ENCODE results near the gene MAFG.

The MAFG gene

DNA sequence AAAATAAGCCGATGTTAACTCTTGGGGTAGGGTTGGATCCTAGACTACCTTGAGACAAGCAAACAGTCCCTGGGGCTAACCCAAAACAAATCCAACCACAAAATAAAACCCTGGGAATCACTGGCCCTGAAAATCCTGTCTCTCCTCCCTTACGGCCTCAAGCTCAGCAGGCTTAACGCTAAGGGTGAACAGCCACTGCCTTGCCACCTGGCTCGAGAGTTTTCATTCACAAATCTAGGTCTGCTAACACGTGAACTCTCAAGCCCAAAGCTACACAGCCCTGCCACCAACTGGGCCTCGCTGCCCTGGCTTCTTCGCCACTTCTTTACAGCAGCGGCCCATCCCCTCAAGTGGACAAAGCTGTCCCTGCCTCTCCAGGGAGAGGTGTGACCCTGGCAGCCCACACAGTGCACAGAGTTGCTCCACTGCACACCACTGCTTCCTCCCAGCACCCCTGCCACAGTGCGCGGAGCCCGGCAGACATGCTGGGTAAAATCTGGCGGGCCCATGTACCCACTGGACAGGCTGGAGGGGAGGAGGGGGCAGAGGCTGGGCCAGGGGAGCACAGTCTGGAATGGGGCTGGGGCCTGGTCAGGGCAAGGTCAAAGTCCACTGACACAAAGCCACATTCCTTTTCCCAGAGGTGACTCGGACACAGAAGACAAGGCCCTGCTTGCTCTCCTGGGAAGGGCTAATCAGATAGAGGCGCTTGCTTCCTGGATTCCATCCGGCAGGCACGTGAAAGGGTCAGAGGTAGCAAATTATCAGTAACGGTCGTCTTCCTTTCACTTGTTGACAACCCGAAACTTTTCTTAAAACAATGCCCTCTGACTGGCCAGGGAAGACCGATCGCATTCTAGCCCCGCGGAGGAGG is 17.3 kb downstream of the MAFG start:
- DNase-seq (ENCODE audit: low spot score), result peak; percentile 59

- no peak for DNase-seq (ENCODE audit: low spot score)
Observed at GRCh38 chr17:81909231-81909630, 18.3 kb downstream of the MAFG start.

DNA sequence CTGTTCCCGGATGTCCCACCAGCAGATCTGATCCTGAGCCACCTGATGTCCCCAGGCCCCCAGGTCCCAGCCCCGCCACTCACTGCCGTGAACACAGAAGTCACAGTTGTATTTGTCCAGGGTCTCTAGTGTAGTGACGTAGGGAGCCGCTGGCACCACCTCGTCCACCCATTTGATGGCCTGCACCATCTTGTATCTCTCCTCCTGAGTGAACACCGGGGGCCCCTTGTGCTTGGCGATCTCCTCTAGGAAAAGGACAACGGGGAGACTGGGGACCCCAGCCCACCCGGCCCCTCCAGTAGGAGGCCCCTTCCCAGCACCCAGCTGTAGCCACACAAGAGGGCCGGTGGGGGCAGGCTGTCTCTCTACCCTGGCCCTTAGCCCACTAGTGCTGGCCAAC is 18.7 kb downstream of the MAFG start:
- no peak for DNase-seq (ENCODE audit: low spot score)

GRCh38 chr17:81907219-81908145 is 20.1 kb downstream of the MAFG start:
- peak; percentile 78 for DNase-seq (ENCODE audit: low spot score)

GRCh38 chr17:81906476-81907218 is 20.9 kb downstream of the MAFG start:
- DNase-seq (ENCODE audit: low spot score), result no peak

DNA sequence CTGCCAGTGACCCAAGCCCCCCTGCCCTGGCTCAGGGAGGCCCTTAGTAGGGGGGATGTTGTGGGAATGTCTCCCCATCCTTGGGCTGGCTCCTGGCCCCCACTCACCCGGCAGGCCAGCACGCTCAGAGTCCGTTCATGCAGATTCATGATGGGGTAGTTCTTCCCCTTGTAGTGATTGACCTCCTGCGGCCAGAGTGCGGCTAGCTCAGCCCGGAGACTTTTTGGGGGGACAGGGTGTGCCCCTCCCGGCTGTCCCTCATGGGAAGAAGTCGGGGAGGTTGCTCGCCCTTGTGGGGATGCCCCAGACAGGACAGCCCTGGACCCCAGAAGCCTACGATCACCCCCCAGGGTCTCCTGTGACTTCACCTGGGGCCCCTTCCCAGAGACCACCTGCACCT is 21.5 kb downstream of the MAFG start:
- no peak for DNase-seq (ENCODE audit: low spot score)

GRCh38 chr17:81905424-81905875 is 22.1 kb downstream of the MAFG start:
- DNase-seq (ENCODE audit: low spot score), result no peak

- no peak for DNase-seq (ENCODE audit: low spot score)
Observed at GRCh38 chr17:81904600-81905423, 22.7 kb downstream of the MAFG start.

- DNase-seq (ENCODE audit: low spot score), result no peak
Observed at GRCh38 chr17:81903896-81904599, 23.5 kb downstream of the MAFG start.

GRCh38 chr17:81903415-81903831 is 24.1 kb downstream of the MAFG start:
- DNase-seq (ENCODE audit: low spot score), result no peak

DNA sequence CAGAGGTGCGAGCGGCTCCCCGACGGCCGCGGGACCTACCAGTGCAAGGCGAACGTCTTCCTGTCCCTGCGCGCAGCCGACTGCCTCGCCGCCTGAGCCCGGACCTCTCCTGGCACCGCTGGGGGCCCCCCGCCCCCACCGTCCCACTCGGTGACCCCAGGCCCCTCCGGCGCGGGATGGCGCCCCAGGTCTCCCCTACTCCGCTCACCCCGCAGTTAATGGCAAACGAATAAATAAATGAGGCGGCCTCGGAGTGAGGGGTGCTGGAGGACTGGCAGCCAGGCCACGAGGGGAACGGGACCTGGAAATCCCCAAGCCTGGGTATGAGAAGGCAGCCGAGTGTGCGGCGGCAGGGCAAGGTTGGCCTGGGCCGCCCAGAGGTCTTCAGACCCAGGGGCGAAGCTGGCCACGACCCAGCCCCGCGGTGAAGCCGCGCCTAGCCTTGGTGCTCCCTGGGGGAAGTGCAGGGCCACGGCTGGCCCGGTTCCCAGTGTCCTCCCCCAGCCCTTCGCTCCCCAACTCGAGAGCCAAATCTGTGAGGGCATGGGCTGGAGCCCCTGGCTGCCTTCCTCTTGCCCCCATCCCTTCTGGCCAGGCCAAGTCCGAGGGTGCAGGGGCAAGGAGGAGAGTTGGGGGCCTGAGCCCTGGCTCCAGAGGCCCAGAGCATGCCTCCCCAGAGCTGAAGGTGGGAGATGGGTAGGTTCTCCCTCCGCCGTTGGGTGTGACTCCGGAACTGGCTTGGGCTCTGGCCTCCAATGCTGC is 24.7 kb downstream of the MAFG start:
- DNase-seq (ENCODE audit: low spot score), result no peak

- DNase-seq (ENCODE audit: low spot score), result no peak
Observed at GRCh38 chr17:81902023-81902652, 25.4 kb downstream of the MAFG start, which contains the start of gene NPB. Gene NPB, plus strand, starts transcription at chr17:81902238. Its CDS starts 40 bp downstream, at chr17:81902278.

DNA sequence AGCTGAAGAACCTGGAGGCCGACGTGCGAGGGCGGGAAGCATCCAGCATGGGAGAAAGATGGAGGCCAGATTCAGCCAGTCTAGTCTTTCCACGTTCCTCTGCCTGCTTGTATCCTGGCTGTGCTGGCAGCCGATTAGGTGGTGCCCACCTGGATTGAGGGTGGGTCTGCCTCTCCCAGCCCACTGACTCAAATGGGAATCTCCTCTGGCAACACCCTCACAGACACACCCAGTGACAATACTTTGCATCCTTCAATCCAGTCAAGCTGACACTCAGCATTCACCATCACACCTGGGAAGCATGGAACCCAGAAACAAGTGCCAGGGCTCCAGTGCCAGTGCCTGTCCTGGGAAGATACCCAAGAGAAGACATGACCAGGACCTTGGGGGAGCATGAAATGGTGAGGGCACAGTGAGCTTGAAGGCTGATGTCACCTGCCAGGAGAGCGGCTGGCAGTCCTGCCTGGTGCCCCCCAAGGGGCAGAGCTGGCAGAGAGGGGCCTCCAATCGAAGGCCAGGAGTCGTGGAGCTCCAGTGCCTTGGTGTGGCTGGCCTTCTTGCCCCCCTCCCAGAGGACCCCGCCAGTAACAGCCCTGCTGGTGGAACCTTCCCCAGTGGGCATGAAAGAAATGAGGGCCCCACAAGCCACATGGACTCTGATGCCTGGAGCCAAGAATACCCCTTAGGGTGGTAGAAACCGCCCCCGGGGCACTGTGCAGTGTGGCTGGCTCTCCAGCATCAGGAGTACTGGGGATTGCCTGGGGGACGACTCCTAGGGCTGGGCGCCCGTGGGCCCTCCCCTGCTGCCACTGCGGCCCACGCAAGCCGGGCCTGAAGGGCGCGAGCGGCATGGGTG is 26.1 kb downstream of the MAFG start:
- DNase-seq (ENCODE audit: low spot score), result no peak

DNA sequence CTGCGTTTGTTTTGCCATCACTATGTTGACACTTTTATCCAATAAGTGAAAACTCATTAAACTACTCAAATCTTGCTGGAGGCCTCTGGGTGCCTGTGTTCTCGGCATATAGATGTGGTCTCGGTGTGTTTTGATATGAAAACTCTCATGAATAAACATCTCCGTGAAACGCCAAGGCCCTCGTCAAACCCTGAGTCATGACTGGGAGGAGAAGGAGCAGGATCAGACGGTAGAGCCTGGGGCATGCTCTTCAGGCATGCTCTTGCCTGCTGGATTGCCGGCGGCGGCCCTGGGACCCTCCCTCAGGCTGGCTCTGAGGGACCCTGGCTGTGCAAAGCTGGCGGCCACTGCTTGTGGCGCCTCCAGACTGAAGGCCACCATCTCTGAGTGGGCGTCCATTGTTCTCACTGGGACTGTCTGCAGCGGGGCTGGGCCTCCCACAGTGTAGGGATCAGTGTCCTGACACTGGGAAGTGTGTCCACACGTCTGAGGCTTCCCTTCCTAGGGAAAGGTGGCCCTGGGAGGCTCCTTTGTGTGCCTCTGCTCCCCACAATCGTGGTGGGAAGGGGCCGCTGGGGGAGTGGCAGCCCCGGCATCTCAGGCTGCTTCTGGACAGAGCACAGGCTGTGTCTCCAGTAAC is 27.2 kb downstream of the MAFG start:
- no peak for DNase-seq (ENCODE audit: low spot score)

- no peak for DNase-seq (ENCODE audit: low spot score)
Observed at GRCh38 chr17:81899514-81900166, 27.9 kb downstream of the MAFG start.

DNA sequence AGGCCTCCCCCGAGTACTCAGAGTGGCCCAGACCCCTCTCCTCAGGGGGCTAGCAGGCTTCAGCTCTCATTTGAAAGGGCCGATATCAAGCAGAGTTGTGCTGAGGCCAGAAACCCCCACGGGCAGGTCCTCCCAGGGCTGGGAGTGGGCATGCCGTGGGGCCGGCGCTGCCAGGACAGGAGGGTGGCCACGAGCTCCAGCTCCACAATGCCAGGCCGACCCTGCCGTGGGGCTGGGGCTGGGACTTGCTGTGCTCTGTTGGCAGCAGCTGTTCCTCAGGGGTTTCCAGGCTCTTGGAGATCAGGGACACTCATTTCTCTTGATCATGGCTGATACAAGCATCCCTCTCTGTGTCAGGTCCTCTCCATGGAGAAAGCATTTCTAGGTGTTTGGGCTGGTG is 28.6 kb downstream of the MAFG start:
- DNase-seq (ENCODE audit: low spot score), result no peak
